HG03354 (cell line): ENCODE measurements around the gene DDX42.
"Not testable (repeated sequence)": the region's sequence is repeated elsewhere in the genome, so short reads cannot be mapped to it uniquely, and the experiment has no call there.

Experiments
- ATAC-seq: cut with Tn5 transposase; IDR thresholded peaks from one replicate; pipeline ENCODE4 v1.9.1; 2021; ENCODE audit warnings: mild to moderate bottlenecking; ENCODE audit not compliant: unreplicated experiment, poor library complexity, severe bottlenecking

Gene DDX42

DNA sequence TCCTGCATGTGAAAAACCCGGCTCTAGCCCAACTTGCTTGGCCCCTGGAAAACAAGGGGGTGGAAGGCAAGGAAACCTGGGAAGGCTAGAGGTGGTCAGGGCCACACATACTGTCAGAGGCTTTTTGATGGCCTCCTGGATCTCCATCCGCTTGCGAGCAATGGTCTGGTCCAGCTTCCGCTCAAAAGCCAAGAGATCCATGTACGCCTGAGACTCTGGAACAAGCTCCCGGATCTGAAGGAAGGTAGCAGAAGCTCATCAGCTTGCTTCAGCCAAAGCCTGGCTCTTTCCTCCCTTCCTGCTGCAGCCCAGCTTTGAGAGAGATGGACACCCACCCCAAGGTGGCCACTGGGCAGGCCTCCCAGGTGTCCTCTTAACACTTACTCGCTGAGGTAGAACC lies 62.8 kb downstream of the DDX42 start:
- no peak for ATAC-seq

DNA sequence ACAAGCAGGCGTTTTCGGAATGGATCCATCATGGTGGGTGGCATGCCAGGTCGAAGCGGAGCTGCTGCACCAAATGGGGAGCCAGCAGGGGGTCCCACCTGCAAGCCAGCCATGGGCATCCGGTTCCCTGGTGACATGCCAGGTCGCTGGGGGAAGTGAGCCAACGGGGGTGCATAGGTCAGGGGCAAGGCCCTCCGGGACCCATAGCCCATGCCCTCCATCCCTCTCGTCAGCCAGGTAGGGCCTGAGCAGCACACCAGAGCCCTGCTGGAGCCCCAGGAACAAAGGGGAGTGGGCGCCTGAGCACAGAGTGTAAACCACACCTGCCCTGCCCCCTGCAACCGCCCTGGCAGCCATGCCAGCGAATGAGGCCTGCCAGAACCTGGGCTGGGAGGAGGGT lies 63.5 kb downstream of the DDX42 start:
- ATAC-seq: no peak

- no peak for ATAC-seq
Measured at GRCh38 chr17:63837962-63838600, 64.1 kb downstream of the DDX42 start.

DNA sequence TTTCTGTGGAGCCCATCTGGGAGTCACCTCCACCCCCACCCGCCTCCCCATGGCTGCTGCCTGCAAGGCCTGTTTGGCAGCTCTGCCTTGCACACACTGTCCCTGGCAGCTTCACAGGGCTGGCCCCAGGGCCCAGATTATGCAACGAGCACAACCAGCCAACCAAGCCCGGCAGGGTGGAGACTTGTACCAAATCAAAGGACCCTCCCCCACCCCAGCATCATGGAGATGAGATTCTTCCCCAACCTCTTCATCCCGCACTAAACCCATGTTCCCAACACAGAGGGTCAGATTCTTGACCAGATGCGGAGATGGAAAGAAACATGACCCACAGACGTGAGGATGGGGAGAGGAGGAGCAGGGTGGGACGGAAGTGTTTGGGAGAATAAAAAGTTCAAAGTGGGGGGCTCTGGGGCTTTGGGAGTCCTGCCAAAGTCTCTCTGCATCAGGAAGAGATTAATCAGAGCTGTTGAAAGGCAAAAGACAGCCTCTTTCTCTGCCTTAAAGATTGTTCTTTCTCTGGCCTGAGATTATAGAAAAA lies 64.7 kb downstream of the DDX42 start:
- no peak for ATAC-seq

GRCh38 chr17:63840591-63841349 lies 66.8 kb downstream of the DDX42 start:
- no peak for ATAC-seq

GRCh38 chr17:63841350-63842172 lies 67.6 kb downstream of the DDX42 start:
- ATAC-seq: no peak

DNA sequence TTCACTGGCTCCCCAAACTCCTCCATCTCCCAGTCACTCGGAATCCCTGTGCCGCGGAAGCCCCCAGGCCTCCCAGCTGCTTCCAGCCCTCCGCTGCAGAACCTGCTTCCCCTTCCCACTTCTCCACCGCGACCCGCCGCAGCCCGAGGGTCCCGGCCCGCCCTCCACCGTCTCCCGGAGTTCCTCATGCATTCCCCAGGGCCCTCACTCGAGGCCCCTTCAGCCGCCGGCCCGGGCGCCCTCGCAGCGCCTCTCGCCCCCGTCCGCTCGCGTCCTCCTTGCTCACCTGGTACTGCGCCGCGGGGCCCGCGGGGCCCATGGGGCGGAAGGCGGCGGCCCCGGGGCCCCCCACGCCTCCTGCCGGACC lies 68.2 kb downstream of the DDX42 start:
- peak; percentile 30 for ATAC-seq

GRCh38 chr17:63842540-63843386 lies 68.8 kb downstream of the DDX42 start, which contains the start of gene SMARCD2:
TSS of gene SMARCD2 (minus strand) at chr17:63842685. CDS start at chr17:63842674, 11 bp downstream.
- peak; percentile 80 for ATAC-seq

DNA sequence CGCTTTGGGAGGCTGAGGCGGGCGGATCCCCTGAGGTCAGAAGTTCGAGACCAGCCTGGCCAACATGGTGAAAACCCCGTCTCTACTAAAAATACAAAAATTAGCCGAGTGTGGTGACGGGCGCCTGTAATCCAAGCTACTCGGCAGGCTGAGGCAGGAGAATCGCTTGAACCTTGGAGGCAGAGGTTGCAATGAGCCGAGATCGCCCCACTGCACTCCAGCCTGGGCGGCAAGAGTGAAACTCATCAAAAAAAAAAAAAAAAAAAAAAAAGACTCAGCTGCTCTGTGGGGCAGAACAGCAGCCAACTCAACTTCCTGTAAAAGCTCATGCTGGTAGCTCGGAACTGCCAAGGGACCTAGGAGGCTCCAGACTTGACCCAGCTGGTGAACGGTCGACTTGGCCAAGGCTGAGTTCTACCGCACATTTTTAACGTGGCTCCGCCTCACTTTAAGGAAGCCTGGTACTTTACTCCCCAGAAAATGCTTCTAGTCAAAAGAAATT lies 69.5 kb downstream of the DDX42 start:
- ATAC-seq: not testable (repeated sequence)

GRCh38 chr17:63843910-63844677 lies 70.1 kb downstream of the DDX42 start:
- no peak for ATAC-seq

DNA sequence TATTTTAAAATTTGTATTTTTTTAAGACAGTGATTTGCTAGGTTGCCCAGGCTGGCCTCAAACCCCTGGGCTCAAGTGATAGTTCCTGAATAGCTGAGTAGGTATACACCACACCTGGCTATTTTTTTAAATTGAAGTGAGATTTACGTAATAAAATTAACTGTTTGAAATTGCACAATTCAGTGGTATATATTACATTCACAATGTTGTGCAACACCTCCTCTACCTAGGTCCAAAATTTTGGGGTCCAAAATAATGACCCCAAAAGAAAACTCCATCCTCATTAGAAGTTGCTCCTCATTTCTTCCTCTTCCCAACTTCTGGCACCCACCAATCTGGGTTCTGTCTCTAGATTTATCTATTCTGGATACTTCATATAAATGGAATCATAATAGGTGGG lies 71.5 kb downstream of the DDX42 start:
- no peak for ATAC-seq

DNA sequence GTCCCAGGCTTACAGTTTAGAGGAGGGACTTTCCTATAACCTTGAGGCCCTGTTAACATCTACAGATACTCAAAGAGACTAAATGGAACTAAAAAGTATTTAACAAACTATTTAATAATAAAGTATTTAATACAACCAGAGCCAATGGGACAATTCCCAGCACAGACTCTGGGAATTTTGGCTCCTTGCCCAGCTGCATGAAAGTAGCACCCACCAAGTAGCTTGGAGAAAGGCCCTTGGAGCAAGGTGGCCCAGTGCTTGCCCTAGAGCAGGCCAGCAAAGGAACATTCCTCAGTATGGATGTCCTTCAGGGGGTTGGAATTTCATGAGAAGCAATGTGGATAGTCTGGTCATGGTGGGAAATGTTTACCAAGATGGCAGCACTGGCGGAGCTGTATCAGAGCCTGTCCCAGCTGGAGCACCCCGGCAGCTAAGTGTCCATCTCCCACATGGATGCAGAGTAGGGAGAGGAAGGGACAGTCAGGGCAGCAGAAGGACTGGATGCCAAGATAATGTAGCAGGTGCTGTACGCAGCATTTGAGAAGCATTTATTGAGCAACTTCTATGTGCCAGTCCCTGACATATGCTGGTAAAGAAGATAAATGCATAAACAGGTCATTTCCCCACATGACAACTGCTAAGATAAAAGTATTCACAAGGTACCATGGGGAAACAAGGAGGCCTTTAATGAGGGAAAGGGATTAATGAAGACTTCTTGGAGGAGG lies 73.7 kb downstream of the DDX42 start:
- no peak for ATAC-seq

DNA sequence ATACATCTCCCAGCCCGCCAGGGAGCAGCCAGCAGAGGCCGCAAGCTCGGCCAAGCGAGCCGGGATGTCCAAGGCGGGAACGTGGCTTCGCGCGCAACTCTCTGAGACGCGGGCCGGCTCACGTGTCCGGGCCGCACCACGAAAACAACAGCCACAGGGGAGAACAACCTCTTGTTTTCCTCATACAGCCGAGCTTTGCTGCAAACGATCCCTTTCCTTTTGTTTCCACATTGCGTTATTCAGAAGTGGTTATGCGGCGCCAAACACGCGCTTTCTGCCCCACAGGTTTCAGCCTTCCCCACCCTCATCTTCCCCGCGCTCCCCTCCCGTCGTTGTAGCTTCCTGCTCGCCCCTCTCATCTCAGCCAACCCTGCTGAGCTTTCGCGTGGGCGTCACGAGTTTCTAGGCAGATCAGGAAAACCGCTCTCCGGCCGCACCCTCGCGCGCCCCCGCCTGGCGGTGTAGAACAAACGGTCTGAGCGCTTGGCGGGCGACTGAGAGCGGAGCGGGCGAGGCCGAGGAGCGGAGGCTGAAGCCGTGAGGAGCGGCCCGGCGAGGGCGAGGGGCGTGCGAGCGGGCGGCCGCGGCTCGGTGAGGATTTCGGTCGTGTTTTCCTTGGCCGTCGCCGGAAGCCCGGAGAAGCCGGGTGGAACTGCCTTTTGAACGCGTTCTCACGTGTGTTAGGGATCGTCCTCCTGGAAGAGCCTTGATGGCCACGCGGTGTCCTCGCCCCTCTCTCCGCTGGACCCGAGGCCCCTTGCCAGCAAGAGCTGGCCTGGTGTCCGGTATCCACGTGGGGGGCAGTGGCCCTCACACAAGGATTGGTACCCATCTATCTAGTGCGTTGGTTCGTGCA lies 75.1 kb downstream of the DDX42 start:
- ATAC-seq: peak; percentile 94

DNA sequence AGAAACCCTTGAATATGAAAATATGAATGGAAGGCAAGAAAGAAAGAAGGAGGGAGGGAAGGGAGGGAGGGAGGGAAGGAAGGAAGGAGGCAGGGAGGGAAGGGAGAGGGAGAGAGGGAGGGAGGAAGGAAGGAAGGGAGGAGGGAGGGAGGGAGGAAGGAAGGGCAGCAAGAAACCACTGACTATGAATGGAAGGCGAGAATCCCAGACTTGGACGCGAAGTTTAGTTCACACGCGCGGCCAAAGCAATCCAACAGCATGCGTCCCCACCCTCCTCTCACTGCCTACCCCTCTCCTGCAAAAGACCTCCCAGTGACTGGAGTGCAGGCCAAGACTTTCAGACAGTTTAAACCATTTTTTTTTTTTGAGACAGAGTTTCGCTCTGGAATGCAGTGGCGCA lies 76.4 kb downstream of the DDX42 start:
- no peak for ATAC-seq

DNA sequence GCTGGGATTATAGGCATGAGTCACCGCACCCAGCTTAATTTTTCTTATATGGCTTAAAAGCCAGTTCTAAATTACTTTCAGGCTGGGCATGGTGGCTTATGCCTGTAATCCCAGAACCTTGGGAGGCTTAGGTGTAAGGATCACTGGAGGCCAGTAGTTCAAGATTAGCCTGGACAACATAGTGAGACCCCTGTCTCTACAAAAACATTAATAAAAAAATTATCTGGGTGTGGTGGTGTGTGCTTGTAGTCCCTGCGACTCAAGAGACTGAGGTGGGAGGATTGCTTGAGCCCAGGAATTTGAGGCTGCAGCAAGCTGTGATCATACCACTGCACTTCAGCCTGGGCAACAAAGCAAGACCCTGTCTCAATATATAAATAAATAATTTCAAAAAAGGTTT lies 79.3 kb downstream of the DDX42 start:
- ATAC-seq: no peak

GRCh38 chr17:63854709-63855108 lies 80.7 kb downstream of the DDX42 start:
- ATAC-seq: no peak

DNA sequence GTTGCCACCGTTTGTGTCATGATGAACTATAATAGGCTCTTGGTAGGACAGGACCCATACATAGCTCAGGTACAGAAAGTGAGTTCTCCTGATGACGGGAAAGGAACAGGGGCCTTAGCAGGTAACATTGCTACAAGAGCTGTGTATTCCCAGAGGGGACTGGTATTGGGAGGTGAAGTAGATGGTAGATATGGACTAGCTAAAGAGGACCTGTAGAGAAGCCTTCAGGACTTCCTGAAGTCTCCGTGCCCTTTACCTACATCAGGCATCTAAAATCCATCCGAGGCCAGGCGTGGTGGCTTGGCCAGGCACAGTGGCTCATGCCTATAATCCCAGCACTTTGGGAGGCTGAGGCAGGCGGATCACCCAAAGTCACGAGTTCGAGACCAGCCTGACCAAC lies 81.2 kb downstream of the DDX42 start:
- no peak for ATAC-seq
